DMS153 treated with DMSO at 0.1 percent for 48 hours (cell line): ENCODE measurements around the gene BTNL8.
"Not testable (repeated sequence)": the region's sequence is repeated elsewhere in the genome, so short reads cannot be mapped to it uniquely, and the experiment has no call there.

Experiments
- DNase-seq: peaks from one replicate; lab custom pipeline; 2025; ENCODE audit not compliant: unreplicated experiment; lab: John Stamatoyannopoulos, UW

BTNL8 gene

DNA sequence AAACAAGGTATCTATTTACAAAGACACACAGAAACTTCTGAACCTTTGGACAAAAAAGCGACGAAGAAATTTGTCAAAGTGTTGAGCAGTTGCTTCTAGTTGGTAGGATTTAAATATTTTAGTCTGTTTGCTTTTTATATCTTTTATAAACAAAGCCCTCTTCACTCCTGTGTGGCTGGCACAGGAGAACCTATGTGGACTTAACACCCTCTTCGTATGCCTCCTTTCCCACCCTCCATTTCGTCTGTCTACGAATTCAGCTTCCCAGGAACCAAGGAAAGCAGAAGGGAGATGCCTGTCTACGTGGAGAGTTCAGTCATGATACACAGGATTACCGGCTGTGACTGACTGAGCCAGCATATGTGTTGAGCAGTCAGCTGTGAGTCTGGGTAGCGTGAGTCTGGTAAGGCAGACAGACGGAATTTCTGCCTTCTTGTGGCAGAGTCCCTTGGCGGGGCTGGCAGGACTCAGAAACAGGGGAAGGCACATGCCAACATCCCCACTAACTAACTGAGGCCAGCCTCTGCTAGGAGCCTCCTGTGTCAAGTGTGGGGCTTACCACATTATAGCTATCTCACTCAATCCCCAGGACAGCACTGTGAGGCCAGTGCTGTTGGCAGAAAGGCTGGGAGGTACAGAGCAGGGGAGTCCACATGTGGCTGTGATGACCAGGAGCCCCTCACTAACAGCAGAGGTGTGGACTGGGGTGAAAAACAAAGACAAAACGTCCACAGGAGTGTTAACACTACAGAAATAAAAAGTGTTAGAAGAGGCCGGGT lies 24.0 kb upstream of the BTNL8 start:
- DNase-seq, result no peak

DNA sequence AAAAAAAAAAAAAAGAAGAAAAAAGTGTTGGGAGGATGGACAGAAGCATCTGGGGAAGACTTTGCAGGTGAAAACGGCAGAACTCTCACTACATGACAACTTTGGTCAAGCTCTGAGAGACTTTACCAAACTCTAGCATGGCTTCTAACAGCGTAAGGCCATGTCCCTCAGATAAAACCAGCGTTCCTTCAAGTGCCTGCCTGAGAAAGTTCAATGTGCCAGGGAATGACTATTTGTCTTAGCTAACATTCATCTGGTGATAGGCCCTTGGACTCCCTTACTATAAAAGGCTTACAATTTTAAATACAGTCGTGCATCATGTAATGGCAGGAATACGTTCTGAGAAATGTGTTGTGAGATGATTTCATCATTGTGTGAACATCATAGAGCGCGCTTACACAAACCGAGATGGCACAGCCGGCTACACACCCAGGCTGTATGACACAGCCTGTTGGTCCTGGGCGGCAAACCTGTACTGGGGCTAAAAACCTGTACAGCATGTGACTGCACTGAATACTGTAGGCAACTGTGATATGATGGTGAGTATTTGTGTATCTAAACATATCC lies 23.0 kb upstream of the BTNL8 start:
- no peak for DNase-seq

DNA sequence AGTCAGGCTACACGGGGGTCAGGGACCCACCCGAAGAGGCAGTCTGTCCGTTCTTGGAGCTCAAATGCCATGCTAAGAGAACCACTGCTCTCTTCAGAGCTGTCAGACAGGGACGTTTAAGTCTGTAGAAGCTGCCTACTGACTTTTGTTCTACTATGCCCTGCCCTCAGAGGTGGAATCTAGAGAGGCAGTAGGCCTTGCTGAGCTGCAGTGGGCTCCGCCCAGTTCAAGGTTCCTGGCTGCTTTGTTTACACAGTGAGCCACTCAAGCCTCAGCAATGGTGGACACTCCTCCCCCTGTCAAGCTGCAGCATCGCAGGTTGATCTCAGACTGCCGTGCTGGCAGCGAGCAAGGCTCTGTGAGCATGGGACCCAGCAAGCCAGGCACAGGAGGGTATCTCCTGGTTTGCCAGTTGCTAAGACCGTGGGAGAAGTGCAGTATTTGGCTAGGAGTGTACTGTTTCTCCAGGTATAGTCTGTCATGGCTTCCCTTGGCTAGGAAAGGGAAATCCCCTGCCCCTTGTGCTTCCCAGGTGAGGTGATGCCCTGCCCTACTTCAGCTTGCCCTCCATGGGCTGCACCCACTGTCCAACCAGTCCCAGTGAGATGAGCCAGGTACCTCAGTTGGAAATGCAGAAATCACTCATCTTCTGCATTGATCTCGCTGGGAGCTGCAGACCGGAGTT lies 13.0 kb upstream of the BTNL8 start:
- not testable (repeated sequence) for DNase-seq

DNA sequence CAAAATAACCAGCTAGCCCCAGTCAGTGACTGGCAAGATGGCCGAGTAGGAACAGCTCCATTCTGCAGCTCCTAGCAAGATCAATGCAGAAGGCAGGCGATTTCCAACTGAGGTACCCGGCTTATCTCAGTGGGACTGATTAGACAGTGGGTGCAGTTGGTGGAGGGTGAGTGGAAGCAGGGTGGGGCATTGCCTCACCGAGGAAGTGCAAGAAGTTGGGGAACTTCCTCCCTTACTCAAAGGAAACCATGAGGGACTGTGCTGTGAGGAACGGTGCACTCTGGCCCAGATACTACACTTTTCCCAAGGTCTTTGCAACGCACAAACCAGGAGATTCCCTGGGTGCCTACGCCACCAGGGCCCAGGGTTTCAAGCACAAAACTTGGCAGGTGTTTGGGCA lies 9.6 kb upstream of the BTNL8 start:
- no peak for DNase-seq

DNA sequence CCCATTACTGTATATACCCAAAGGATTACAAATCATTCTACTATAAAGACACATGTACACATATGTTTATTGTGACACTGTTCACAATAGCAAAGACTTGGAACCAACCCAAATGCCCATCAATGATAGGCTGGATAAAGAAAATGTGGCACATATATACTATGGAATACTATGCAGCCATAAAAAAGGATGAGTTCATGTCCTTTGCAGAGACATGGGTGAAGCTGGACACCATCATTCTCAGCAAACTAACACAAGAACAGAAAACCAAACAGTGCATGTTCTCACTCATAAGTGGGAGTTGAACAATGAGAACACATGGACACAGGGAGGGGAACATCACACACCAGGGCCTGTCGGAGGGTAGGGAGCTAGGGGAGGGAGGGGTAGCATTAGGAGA lies 3.6 kb upstream of the BTNL8 start:
- not testable (repeated sequence) for DNase-seq

DNA sequence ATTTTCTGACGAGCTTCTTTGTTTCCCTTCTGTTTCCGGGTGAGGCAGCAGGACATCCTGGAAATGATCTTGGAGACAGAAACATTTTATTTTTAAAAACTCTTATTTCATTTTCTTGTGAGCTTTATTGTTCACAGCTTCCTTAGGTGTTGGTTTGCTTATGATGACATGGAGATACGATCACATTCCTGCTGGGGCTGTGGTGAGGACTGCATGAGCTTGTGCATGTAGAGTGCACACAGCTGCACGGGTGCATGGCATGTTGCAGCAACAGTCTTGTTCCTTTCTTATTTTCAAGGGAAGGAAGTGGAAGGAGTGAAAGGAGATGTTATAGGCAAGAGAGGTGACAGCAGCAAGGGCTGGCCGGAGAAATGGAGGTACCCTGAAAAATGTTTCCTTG lies 1.2 kb downstream of the BTNL8 start:
- no peak for DNase-seq

DNA sequence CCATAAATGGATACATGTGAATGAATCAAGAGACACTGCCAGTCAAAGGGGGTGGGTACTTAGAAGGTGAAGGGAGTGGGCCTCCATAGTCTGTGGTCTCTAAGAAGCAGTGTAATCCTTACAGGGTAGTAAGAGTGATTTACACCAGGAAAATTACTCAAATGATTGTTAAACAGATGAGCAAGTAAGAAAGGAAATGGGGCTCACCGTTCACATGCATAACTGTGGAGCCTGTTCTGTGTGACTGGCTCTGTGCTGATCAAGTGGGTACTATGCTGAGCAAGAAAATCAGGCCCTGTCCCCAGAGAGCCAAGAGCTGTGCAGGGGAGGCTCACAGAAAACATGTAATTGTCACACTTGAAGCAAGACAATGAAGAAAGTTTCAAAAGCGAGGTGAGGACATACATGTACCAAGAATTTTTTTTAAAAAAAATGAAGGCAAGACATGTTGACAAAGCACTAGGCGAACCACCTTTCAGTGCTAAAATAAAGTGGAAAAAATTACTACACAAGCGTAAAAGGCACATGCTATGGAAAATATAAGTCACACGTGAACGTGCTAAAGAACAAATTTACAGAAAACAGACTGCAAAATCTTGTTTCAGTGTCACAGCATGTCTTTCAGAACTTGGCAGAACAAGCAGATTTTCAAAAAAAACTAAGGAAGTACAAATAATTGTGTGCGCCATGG lies 2.5 kb downstream of the BTNL8 start:
- no peak for DNase-seq

DNA sequence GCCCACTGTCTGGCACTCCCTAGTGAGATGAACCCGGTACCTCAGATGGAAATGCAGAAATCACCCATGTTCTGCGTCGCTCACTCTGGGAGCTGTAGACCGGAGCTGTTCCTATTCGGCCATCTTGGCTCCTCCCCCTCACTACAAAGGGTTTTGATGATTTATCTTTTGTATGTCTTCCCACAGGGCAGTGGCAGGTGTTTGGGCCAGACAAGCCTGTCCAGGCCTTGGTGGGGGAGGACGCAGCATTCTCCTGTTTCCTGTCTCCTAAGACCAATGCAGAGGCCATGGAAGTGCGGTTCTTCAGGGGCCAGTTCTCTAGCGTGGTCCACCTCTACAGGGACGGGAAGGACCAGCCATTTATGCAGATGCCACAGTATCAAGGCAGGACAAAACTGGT lies 9.4 kb downstream of the BTNL8 start:
- no peak for DNase-seq

DNA sequence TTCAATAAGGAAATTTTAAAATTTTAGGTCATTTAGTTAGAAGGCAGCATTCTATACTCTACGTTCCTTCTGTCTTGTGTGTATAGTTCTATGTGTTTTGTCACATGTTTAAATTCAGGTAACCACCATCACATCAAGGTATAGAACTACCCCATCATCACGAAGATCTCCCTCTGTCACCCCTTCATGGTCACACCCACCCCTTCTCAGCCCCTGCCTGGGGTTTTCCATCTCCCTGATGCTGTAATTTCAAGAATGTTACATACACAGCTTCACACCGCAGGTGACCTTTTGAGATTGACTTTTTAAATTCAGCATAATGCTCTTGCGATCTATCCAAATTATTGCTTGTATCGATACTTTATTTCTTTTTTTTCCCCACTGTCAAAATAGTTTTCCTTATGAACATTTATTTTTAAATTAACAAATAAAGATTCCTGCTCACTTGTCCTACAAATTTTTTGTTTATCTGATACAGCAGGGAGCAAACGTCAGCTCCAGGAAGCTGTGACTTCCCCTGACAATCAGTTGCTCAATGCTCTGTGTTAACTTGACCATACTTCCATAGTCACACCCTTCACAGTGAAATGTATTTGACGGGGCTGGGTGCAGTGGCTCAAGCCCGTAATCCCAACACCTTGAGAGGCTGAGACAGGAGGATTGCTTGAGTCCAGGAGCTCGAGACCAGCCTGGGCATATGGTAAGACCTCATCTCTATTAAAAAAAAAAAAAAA lies 10.2 kb downstream of the BTNL8 start:
- DNase-seq, result no peak

DNA sequence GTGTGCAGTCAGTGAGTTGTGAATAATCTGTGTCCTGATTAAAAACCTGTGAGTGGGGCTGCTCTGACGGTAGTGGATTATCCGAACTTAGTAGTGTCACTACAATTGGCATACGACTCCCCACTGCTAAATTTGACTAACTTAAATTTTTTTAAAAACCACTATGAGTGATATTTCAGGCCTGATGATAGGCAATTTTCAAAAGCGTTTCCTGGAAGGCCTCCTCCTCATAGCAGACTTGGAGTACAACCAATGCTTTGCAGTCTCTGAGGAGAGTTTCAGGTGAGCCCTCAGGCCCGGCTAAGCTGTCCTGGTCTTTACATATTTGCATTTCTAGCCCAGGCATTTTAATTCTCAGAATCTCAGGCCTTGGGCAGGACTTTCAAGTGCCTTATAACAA lies 10.8 kb downstream of the BTNL8 start:
- no peak for DNase-seq

DNA sequence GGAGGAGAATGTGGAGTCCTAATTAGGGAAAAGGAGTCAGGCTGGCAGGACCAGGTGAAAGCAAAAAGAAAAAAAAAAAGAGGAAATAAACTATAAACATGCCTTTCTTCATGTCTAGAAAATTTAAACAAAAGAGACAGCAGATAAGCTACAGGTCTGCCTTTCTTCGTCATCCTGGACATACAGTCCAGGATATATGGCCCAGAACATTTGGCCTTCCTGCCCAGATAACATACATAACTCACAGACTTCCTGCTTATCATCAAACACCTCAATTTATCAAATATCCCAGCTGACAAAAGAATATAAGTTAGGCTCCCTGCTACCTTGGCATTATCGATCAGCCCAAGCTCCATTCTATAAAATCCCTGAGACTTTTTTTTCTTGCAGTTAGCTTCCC lies 11.2 kb downstream of the BTNL8 start:
- no peak for DNase-seq

DNA sequence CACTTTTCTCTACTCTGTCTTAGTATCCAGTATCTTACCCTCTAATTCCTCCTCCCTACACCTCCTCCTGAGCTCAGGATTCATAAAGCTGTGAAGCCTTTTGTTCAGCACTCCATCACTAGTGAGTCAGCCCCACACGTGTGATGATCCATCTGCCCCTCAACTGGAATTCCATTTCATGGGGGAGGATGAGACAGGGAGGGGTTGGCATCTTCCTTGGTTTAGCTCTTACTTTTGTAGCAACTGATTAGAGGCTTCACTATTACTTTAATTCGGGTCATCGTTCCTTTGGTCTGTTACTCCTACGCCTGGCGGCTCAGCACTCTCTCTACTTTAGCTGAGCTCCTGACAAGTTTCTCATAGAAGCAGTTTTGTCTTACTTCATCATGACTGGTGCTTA lies 11.8 kb downstream of the BTNL8 start:
- no peak for DNase-seq

DNA sequence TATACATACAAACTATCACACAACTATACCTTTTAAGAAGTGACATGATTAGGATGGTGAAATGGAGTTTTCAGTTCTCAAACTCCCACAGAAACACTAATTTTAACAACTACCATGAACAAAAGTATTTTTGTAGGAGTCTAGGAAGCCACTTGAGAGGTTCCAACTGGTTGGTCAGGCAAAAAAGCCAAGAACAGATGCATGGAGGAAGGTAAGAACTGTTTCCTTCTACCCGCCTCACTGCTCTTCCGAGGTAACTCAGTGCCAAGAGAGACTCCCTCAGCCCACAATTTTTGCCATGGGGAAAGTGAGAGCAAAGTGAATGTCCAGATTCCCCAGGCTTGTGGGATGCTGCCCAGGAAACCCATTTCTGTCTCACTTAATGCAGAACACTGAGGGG lies 15.7 kb downstream of the BTNL8 start:
- no peak for DNase-seq

DNA sequence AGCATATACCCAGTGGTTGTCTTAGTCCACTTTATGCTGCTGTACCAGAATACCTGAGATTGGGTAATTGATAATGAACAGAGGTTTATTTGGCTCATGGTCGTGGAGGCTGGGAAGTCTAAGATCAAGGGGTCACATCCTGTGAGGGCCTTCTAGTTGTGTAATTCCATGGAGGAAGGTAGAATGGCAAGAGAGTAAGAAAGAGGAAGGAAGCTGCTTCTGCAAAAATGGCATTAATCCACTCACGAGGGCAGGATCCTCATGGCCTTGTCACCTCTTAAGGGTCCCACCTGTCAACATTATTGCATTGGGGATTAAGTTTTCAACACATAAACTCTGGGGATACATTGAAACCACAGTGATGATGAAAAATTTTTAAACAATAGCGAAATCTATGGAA lies 17.0 kb downstream of the BTNL8 start:
- no peak for DNase-seq

DNA sequence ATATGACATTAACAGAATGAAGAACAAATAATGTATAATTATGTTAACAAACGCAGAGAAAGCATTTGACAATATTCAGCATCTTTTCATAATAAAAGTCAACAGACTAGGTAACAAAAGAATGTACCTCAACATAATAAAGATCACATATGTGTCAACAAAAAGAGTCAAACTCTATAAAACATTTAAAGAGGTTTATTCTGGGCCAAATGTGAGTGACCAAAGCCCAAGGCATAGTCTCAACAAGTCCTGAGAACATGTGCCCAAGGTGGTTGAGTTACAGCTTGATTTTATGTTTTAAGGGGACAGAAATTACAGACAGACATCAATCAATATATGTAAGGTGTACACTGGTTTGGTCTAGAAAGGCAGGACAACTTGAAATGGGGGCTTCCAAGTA lies 19.4 kb downstream of the BTNL8 start:
- no peak for DNase-seq

DNA sequence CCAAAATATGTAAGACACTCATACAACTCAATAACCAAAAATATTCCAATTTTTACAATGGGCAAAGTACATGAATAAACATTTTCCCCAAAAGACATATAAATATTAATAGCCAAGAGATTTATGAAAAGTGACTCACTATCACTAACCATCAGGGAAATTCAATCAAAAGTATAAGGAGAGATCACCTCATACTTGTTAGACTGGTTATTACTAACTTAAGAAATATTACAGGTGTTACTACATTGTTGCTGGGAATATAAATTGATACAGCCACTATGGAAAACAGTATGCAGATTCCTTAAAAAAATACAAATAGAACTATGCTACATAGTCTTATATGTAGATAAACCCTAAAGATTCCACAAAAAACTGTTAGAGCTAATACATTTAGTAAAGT lies 21.8 kb downstream of the BTNL8 start:
- DNase-seq, result no peak

DNA sequence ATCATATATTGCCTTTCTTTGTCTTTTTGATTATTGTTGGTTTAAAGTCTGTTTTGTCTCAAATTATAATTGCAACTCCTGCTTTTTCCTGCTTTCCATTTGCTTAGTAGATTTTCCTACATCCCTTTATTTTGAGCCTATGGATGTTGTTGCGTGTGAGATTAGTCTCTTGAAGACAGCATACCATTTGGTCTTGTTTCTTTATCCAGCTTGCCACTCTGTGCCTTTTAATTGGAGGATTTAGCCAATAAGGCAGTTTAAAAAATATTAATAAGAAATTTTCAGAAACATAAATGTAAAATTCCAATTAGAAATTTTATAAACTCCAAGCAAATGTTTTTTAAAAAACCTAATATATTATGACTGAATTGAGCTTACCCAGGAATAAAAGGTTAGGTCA lies 24.0 kb downstream of the BTNL8 start:
- no peak for DNase-seq

DNA sequence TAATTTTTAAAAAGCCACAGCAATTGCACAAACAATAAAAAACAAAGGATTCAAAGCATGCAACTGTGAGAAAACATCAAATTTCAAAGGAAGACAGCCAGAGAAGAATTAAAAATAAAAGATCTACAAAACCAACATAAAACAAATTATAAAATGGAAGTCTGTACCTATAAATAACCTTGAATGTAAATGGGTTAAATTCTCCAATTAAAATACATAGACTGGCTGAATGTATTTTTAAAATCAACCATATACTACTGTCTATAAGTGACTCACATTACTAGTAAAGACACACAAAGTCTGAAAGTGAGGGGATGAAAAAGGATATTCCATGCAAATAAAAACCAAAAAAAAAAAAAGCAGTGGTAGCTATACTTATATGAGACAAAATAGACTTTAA lies 33.7 kb downstream of the BTNL8 start:
- DNase-seq, result no peak

DNA sequence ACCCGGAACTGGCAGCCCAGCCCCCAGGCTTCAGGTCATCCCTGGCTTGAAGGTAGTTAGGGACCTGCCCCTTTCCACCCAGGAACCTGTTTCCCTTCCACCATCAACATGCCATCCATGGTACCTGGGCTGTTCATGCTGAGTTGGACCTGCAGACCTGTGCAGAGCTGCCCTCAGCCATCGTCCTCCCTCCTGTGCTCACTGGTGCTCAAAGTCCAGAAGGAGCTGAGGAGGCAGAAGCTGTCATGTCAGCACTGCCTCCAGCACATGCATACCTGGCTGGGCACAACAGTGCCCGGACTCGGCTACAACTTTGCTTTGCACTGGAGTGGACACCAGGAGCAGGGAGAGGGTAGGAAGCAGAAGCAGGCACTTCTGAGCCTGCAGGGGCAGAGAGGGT lies 36.2 kb downstream of the BTNL8 start:
- DNase-seq, result no peak

DNA sequence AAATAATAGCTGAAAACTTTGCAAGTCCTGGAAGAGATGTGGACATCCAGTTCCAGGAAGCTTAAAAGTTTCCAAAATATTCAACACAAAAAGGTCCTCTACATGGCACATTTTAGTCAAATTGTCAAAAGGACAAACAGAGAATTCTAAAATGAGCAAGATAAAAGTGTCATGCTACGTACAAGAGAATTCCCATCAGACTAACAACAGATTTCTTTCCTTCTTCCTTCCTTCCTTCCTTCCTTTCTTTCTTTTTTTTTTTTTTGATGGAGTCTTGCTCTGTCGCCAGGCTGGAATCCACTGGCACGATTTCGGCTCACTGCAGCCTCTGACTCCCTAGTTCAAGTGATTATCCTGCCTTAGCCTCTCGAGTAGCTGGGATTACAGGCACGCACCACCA lies 39.3 kb downstream of the BTNL8 start:
- no peak for DNase-seq

DNA sequence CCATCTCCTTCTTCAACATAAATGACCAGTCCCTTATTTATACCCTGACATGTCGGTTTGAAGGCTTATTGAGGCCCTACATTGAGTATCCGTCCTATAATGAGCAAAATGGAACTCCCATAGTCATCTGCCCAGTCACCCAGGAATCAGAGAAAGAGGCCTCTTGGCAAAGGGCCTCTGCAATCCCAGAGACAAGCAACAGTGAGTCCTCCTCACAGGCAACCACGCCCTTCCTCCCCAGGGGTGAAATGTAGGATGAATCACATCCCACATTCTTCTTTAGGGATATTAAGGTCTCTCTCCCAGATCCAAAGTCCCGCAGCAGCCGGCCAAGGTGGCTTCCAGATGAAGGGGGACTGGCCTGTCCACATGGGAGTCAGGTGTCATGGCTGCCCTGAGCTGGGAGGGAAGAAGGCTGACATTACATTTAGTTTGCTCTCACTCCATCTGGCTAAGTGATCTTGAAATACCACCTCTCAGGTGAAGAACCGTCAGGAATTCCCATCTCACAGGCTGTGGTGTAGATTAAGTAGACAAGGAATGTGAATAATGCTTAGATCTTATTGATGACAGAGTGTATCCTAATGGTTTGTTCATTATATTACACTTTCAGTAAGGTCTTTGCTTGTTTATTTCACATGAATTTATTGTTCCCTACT lies 51.5 kb downstream of the BTNL8 start:
- DNase-seq, result no peak
